RWPE2 (cell line): ENCODE results near the gene NEB.
"Not testable (repeated sequence)": the region's sequence is repeated elsewhere in the genome, so short reads cannot be mapped to it uniquely, and the experiment has no call there.

ENCODE experiments used
- ATAC-seq: fragments of 200-7000 bp; cut with Tn5 transposase; 3 replicates; pipeline ENCODE4 v1.9.1; 2021; ENCODE audit warnings: low read depth
- DNase-seq: peaks from one replicate; pipeline ENCODE4 v3.0.0-alpha.2; 2020; ENCODE audit warnings: low spot score
- H3K27ac ChIP-seq: fragments of 450-650 bp; 2 replicates; pipeline ENCODE4 v1.5.1; 2017; ENCODE audit warnings: mild to moderate bottlenecking; ENCODE audit not compliant: poor library complexity, severe bottlenecking
- H3K27me3 ChIP-seq: fragments of 250-450 bp; sonication (Bioruptor Pico); 2 replicates; pipeline ENCODE4 v1.5.1; 2021; ENCODE audit warnings: mild to moderate bottlenecking, moderate library complexity; ENCODE audit not compliant: insufficient read depth, poor library complexity, severe bottlenecking
- H3K36me3 ChIP-seq: fragments of 250-450 bp; sonication (Bioruptor Pico); 2 replicates; pipeline ENCODE4 v1.5.1; 2020; ENCODE audit warnings: low read depth, mild to moderate bottlenecking, moderate library complexity
- H3K4me1 ChIP-seq: fragments of 250-450 bp; sonication (Bioruptor Pico); 2 replicates; pipeline ENCODE4 v1.5.1; 2021; ENCODE audit warnings: mild to moderate bottlenecking, moderate library complexity; ENCODE audit not compliant: insufficient read depth, poor library complexity, severe bottlenecking
- H3K4me3 ChIP-seq: fragments of 250-450 bp; sonication (Bioruptor Pico); 2 replicates; pipeline ENCODE4 v1.5.1; 2021; ENCODE audit warnings: mild to moderate bottlenecking, moderate library complexity; ENCODE audit not compliant: severe bottlenecking
- H3K9me3 ChIP-seq: fragments of 250-450 bp; sonication (Bioruptor Pico); 2 replicates; pipeline ENCODE4 v1.5.1; 2021; ENCODE audit warnings: mild to moderate bottlenecking, moderate library complexity; ENCODE audit not compliant: severe bottlenecking
- TF ChIP-seq, protein P1 (sequence below): fragments of 450-650 bp; IDR thresholded peaks from one replicate; pipeline ENCODE4 v1.5.1; 2017; ENCODE audit warnings: mild to moderate bottlenecking, moderate library complexity; ENCODE audit not compliant: poor library complexity, severe bottlenecking

Gene NEB

GRCh38 chr2:151708788-151709187 is 25.5 kb downstream of the NEB start:
- Histone ChIP-seq H3K4me3 (no peak overlapping the region), H3K27me3 (peaks cover 2% of the 10 kb centered on the region), H3K9me3 (no peaks in the 10 kb centered on the region), H3K36me3 (no peaks in the 10 kb centered on the region), H3K4me1 (no peaks in the 10 kb centered on the region), H3K27ac (no peak overlapping the region)
- ATAC-seq (no peak), DNase-seq (no peak)
- TF ChIP-seq, protein P1, sequence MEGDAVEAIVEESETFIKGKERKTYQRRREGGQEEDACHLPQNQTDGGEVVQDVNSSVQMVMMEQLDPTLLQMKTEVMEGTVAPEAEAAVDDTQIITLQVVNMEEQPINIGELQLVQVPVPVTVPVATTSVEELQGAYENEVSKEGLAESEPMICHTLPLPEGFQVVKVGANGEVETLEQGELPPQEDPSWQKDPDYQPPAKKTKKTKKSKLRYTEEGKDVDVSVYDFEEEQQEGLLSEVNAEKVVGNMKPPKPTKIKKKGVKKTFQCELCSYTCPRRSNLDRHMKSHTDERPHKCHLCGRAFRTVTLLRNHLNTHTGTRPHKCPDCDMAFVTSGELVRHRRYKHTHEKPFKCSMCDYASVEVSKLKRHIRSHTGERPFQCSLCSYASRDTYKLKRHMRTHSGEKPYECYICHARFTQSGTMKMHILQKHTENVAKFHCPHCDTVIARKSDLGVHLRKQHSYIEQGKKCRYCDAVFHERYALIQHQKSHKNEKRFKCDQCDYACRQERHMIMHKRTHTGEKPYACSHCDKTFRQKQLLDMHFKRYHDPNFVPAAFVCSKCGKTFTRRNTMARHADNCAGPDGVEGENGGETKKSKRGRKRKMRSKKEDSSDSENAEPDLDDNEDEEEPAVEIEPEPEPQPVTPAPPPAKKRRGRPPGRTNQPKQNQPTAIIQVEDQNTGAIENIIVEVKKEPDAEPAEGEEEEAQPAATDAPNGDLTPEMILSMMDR, result no peak

DNA sequence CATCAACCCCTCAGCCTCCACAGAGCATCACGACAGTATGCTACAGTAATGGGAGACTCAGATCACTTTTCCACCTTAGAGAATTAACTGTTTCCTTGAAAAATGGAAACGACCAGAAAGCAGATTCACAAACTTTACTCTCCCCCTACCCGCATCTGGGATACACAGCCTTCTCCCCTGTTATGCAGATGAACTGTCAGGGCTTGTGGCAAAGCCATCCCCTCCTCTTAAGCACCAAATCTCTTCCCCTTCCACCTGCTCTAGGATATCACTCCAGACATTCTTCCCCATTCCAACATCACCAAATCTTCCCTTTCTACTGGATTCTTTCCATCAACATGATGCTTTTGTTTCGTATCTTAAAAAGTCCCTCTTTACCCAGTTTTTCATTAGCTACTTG is 26.4 kb downstream of the NEB start:
- DNase-seq (no peak), ATAC-seq (no peak)
- Histone ChIP-seq H3K9me3 (no peaks in the 10 kb centered on the region), H3K4me3 (no peak overlapping the region), H3K4me1 (no peaks in the 10 kb centered on the region), H3K36me3 (no peaks in the 10 kb centered on the region), H3K27ac (no peak overlapping the region), H3K27me3 (peaks cover 2% of the 10 kb centered on the region)
- TF ChIP-seq, protein P1, result no peak

GRCh38 chr2:151704480-151704961 is 29.8 kb downstream of the NEB start:
- not testable (repeated sequence) for ATAC-seq, DNase-seq, H3K27ac ChIP-seq, H3K4me3 ChIP-seq, H3K36me3 ChIP-seq, H3K9me3 ChIP-seq, H3K27me3 ChIP-seq, H3K4me1 ChIP-seq

DNA sequence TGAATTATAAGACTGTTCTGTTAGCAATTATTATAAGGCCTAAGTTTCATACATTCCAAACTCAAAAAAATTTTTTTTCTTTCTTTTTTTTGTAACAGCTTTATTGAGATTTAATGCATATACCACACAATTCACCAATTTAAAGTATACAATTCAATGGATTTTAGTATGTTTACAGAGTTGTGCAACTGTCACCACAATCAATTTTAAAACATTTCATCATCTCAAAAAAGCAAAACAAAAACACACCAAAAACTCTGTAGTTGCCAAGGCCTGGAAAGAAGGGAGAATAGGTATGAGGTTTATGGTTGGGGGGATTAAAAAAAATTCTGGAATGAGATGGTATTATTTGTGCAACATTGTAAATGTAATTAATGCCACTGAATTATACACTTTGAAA is 36.1 kb downstream of the NEB start:
- not testable (repeated sequence) for H3K27me3 ChIP-seq, H3K27ac ChIP-seq, H3K9me3 ChIP-seq, H3K4me3 ChIP-seq, H3K4me1 ChIP-seq, ATAC-seq, H3K36me3 ChIP-seq, DNase-seq

DNA sequence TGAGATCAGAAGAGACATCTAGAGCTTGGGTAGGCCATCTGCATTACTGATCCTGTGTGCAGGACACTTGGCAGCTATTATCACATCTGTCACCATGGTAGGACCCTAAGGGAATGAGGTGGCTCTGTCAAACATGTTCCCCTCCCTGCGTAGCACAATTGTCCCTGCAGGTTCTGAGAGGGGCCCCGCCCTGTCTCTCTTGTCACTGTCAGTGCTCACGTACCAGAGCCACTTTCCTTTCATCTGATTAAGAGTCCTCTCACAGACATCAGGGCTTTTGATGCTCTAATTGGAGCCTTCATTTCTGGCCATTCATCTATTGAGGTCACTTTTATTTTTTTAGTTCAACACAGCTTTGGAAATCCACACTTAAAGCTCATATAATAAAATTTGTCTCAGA is 38.5 kb downstream of the NEB start:
- TF ChIP-seq, protein P1, result no peak
- Histone ChIP-seq H3K9me3 (no peaks in the 10 kb centered on the region), H3K36me3 (no peaks in the 10 kb centered on the region), H3K27me3 (peaks cover 4% of the 10 kb centered on the region), H3K27ac (no peak overlapping the region), H3K4me1 (no peaks in the 10 kb centered on the region), H3K4me3 (no peak overlapping the region)
- DNase-seq (no peak), ATAC-seq (no peak)

- DNase-seq (no peak), ATAC-seq (no peak)
- H3K27ac ChIP-seq, result no peak overlapping the region
- no peaks in the 10 kb centered on the region for H3K36me3 ChIP-seq
- H3K4me1 ChIP-seq, result no peaks in the 10 kb centered on the region
- TF ChIP-seq, protein P1, result no peak
- no peak overlapping the region for H3K4me3 ChIP-seq
- H3K9me3 ChIP-seq, result no peaks in the 10 kb centered on the region
- peaks cover 4% of the 10 kb centered on the region for H3K27me3 ChIP-seq
Measured at GRCh38 chr2:151691631-151692030, 42.6 kb downstream of the NEB start.
